Activated CD4-positive, alpha-beta memory T cell treated with anti-CD3 and anti-CD28 coated beads for 36 hours (primary cell): ENCODE measurements around the gene CLBA1. TPM values are rescaled to one million over a fixed set of nuclear protein-coding genes. Genes with fewer than 3 reads are reported as not detected.

ENCODE experiments used
- CTCF ChIA-PET: fragments of 350-600 bp; sonication (Branson Sonifier 250); formaldehyde crosslinking; loops from one replicate; lab custom pipeline; 2021; ENCODE audit warnings: antibody characterized with exemption, inconsistent platforms; lab: Charles Lee
- POLR2A ChIA-PET: fragments of 350-600 bp; sonication (Branson Sonifier 250); formaldehyde crosslinking; loops from one replicate; lab custom pipeline; 2021; ENCODE audit warnings: antibody characterized with exemption; lab: Charles Lee
- DNase-seq: peaks from one replicate; pipeline ENCODE4 v3.0.0-alpha.2; 2020
- H3K27ac Mint-ChIP-seq: one replicate; pipeline ENCODE4 v1.8.0; 2021; ENCODE audit warnings: mixed read lengths
- H3K27me3 Mint-ChIP-seq: one replicate; pipeline ENCODE4 v1.8.0; 2021; ENCODE audit warnings: mixed read lengths
- H3K36me3 Mint-ChIP-seq: one replicate; pipeline ENCODE4 v1.8.0; 2021; ENCODE audit warnings: mixed read lengths
- H3K4me1 Mint-ChIP-seq: one replicate; pipeline ENCODE4 v1.8.0; 2021; ENCODE audit warnings: low read depth, mixed read lengths
- H3K4me3 Mint-ChIP-seq: one replicate; pipeline ENCODE4 v1.8.0; 2021; ENCODE audit warnings: mild to moderate bottlenecking, mixed read lengths
- H3K9me3 Mint-ChIP-seq: one replicate; pipeline ENCODE4 v1.8.0; 2021; ENCODE audit warnings: mixed read lengths
- intact Hi-C: fragments of 100-400 bp; cut with micrococcal nuclease; formaldehyde crosslinking; loops from one replicate; pipeline ENCODE4 v1.15.1; 2023
- total RNA-seq, 2 experiments: library from RNA; stranded (reverse); gene quantifications; one replicate each; pipeline ENCODE4 v1.2.3, GENCODE V29; 2021

Gene CLBA1
- total RNA-seq = 1 to 10 TPM in 1 of 2 experiments, under 1 TPM in 1; 0.78 to 1.2 TPM

DNA sequence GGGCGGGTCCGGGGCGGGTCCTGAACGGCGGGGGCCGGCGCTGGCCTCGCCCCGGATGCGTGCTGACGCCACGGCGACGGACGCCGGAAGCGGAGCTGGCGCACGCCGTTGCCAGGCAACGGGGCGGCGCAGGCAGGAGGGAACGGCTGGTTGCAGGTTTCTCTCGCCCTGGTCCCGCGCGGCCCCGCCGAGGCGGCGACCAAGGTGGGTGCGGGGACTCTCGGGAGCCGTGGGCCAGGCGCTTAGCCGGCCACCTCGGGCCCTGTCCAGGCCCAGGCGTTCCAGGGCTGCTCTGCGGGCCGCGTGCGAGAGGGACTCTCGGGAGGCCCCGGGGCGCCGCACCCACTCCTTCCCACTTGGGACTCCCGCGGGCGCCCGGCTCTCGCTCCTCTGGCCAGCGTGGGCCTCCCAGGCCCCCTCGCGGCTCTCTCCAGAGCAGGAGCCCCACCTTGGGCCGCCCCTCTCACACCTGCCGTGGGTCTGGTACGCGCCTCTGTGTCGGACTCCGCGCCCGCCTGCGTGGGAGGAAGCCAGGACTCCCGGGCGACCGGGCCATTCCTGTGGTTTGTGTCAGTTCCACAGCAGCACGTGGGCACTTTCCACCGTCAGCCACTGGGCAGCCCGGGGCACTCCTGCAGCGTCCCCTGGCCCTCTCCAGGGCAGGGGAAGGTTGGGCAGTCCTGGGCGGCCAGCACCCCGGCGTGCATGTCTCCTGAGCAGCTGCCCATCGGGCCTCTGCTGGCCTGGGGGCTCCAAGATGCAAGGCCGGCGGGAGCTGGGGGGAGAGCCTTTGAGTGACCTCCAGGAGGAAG is at the start of gene CLBA1:
Gene CLBA1 (plus strand): TSS at position 114 of the 812 bp plus-strand sequence. CDS start 644 bp downstream, at position 758.
- no peaks in the 10 kb centered on the region for H3K9me3 Mint-ChIP-seq

DNA sequence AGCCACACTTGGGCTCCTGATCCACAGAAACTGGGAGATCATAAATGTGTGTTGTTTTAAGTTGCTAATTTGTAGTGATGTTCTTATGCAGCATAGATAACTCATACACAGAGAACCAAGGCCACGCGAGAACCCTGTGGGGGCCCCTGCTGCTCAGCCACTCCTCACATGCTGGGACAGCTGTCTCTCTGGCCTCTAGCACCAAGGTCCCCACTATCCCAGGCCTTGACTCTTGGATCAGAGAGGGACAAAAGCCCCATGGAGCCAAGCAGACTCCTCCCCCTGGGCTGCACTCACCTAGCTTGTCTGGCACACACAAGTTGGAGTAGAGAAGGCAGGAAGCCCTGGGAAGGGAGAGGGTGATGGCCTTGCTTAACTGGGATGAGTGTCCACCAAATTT is 49.6 kb upstream of the CLBA1 start:
- no peaks in the 10 kb centered on the region for H3K36me3 Mint-ChIP-seq
- DNase-seq = no peak
- ChIA-PET CTCF (interaction anchor here (0.7 kb wide), 1 partner anchor 109 kb away, joined by 3 read pairs; no protein-coding TSS in a partner anchor), POLR2A (no interaction called here)
- no peak overlapping the region for H3K4me3 Mint-ChIP-seq
- H3K9me3 Mint-ChIP-seq = no peaks in the 10 kb centered on the region
- no peaks in the 10 kb centered on the region for H3K4me1 Mint-ChIP-seq
- intact Hi-C loops = no loop called here
- H3K27me3 Mint-ChIP-seq = peaks cover 11% of the 10 kb centered on the region
- no peak overlapping the region for H3K27ac Mint-ChIP-seq

More for the DNA sequence above, at the start of gene CLBA1:
- intact Hi-C loops = no loop called here
- peak within 1 kb of the TSS; percentile 59 for H3K4me3 Mint-ChIP-seq
- peaks cover 9% of the 10 kb centered on the region for H3K4me1 Mint-ChIP-seq
- H3K27ac Mint-ChIP-seq = no peak within 1 kb of the TSS
- H3K27me3 Mint-ChIP-seq = peaks cover 2% of the 10 kb centered on the region
- POLR2A ChIA-PET = interaction anchor here (2.9 kb wide), 1 partner anchor 34 kb away, joined by 18 read pairs; the partner anchor contains the start of gene CDCA4
- no peaks in the 10 kb centered on the region for H3K36me3 Mint-ChIP-seq
- DNase-seq = peak; percentile 91
- CTCF ChIA-PET = interaction anchor here (0.6 to 3.1 kb wide), 6 partner anchors 10 to 90 kb away, joined by 3 to 20 read pairs (median 4); no protein-coding TSS in a partner anchor

DNA sequence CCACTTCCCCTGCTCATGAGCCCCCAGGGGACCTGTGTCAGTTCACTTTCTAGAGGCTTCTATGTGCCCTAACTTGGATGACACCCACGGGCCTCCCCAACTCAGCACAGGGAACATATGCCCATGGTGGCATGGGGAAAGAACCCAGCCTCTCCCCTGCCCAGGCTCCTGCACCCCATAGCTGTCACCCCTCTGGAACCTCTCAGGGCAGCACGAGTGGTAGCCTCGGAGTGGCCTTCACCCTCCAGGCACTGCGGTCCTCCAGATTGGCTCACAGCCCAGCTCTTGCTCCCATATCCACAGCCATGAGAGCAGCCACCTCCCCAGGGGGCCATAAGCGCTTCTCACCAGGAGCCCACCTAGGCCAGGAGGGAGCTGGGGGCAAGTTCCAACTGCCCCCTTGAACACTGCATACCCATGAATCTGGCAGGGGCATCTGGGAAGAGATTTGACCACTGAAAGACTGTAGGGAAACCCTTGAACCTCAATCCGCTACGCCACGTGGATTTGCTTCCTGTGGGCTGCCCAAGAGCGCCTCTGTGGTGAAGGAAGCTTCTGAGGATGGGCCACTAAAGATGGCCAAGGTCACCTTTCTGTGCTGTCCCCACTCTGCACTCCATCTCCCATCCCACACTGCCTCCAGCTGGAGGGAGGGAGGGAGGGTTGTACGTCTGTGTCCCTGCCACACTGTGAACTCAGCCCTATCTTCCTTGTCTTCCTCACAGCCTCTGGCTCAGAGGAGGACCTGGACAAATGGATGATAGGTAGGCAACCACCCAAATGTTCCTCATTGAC is 49.0 kb upstream of the CLBA1 start:
- ChIA-PET POLR2A (no interaction called here), CTCF (no interaction called here)
- intact Hi-C loops = no loop called here
- Mint-ChIP-seq H3K4me1 (no peaks in the 10 kb centered on the region), H3K4me3 (no peak overlapping the region), H3K9me3 (no peaks in the 10 kb centered on the region), H3K36me3 (no peaks in the 10 kb centered on the region), H3K27ac (no peak overlapping the region), H3K27me3 (peaks cover 11% of the 10 kb centered on the region)
- DNase-seq = no peak

DNA sequence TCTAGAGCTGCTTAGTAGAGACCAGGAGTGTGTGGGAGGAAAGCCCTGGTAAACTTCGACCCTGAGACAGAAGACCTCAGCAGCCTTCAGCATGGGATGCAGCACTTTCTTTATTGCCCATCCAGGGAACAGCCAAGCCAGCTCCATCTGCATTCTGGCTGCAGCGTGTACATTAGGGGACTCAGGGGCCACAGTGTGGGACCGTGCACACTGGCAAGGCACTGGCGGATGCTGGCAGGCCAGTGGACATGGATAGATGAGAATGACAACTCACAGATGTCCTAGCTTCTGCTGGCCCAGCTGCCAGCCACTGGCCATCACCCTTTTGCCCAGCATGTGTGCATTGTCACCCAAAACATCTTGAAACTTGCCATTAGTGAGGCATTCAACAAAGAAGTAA is 48.4 kb upstream of the CLBA1 start:
- Mint-ChIP-seq H3K4me1 (no peaks in the 10 kb centered on the region), H3K27ac (no peak overlapping the region), H3K9me3 (no peaks in the 10 kb centered on the region), H3K4me3 (no peak overlapping the region), H3K36me3 (no peaks in the 10 kb centered on the region), H3K27me3 (peaks cover 11% of the 10 kb centered on the region)
- intact Hi-C loops = no loop called here
- ChIA-PET POLR2A (no interaction called here), CTCF (no interaction called here)
- no peak for DNase-seq

DNA sequence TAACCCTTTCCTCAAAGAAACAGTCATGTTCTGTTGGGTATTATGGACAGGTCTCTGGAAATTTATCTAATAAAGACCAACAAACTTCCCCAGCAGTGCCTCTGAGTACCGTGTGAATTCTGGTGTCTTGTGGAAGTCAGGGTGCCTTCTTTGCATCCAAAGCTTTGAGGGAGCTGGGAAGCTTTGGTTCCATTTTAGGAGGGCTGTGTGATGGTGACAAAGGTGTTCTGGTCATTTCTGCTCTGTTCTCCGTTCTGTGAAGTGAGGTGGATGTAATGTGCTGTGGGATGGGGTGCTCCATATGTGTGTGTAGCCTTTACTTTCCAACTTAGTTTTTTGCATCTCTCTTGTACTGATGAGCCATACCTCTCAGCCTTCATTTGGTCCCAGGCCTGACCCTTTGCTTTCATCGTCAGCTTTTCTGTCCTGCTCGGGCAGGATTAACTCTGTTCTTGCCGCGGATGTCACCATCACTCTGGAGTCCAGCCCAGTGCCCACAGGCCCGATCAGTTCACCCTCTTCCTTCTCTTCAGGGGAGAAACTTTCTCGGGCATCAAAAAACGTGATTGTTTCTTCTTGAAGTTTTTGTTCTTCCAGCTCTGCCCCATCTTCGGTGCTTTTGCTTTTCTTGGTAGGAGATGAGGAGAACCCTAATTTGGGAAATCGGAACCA is 47.8 kb upstream of the CLBA1 start:
- Mint-ChIP-seq H3K36me3 (no peaks in the 10 kb centered on the region), H3K27me3 (peaks cover 11% of the 10 kb centered on the region), H3K9me3 (no peaks in the 10 kb centered on the region), H3K27ac (no peak overlapping the region), H3K4me3 (no peak overlapping the region), H3K4me1 (no peaks in the 10 kb centered on the region)
- intact Hi-C loops = no loop called here
- ChIA-PET CTCF (no interaction called here), POLR2A (no interaction called here)
- no peak for DNase-seq

DNA sequence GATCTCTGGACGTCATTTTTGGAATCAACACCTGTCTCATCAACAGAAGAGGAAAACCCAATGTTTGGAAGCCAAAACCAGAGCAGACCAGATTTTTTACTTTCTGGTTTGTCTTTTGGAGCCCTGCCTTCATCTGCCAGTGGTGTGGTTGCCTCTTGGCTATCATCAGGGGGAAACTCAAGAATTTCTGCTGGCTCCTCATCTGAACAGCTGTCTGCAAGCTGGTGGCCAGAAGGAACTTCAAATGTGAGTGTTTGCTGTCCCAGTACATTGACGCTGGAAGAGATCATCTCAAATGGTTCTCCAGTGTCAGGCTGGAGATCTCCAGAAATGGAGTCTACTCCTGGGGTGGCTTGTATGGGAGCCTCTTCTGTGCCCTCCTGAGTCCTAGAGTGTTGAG is 47.2 kb upstream of the CLBA1 start:
- H3K27me3 Mint-ChIP-seq = peaks cover 11% of the 10 kb centered on the region
- CTCF ChIA-PET = no interaction called here

DNA sequence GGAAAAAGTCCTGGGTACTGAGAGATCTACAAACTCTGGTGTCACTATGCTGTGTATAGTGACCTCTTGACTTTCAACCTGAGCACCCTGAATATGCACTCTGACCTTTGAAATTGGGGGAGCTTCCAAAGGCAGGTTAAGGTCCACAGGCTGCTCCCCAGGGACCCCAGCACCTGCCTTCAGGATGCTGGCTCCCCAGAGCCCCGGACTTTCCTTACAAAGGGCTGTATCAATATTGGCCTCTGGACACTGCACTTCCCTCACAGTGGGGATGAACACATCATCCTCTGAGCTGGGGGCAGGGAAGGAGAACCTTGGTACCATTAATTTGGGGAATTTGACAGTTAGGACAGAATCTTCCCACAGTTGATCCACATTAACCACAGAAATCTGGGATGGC is 46.6 kb upstream of the CLBA1 start:
- DNase-seq = no peak
- Mint-ChIP-seq H3K27me3 (peaks cover 11% of the 10 kb centered on the region), H3K9me3 (no peaks in the 10 kb centered on the region), H3K36me3 (no peaks in the 10 kb centered on the region), H3K27ac (no peak overlapping the region), H3K4me1 (no peaks in the 10 kb centered on the region), H3K4me3 (no peak overlapping the region)
- ChIA-PET CTCF (no interaction called here), POLR2A (no interaction called here)
- intact Hi-C loops = no loop called here

More for the DNA sequence above, 47.2 kb upstream of the CLBA1 start:
- no peak for DNase-seq
- POLR2A ChIA-PET = no interaction called here
- Mint-ChIP-seq H3K4me3 (no peak overlapping the region), H3K9me3 (no peaks in the 10 kb centered on the region), H3K27ac (no peak overlapping the region), H3K4me1 (no peaks in the 10 kb centered on the region), H3K36me3 (no peaks in the 10 kb centered on the region)
- intact Hi-C loops = no loop called here

DNA sequence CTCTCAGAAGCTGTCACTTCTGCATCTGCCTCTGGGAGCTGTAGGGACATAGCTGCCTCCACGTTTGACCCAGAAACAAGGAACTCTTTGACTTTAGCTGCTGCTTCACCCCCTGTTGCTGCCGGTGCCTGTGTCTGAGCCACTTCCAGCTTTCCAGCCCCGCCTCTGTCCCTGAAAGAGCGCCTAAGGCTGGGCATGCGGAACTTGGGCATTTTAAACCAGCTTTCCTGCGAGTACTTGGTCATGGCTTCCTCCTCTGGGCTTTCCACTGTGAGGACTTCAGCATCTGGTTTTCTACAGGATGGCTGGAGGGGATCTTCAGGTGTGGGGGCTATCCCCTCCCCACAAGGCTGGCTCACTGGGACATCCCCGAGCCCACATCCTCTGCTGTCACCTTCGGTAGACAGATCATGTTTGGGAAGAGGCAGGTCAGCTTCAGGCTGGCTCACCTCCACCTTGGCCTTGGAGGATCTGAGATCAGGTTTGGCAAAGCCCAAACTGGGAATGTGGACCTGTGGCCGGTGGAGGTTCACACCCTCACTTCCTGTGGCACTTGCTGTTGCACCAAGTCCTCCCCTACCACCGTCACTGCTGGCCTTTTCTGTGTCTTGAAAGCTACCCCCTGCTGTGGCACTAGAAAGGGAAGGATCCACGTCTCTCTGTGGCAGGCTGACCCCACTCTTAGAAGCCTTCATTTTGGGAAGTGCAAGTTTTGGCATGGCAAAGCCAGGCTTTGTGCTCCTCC is 45.8 kb upstream of the CLBA1 start:
- Mint-ChIP-seq H3K4me1 (no peaks in the 10 kb centered on the region), H3K36me3 (no peaks in the 10 kb centered on the region), H3K27ac (no peak overlapping the region), H3K27me3 (peaks cover 4% of the 10 kb centered on the region), H3K4me3 (no peak overlapping the region), H3K9me3 (no peaks in the 10 kb centered on the region)
- POLR2A ChIA-PET = no interaction called here
- no peak for DNase-seq
- CTCF ChIA-PET = no interaction called here
- intact Hi-C loops = no loop called here

DNA sequence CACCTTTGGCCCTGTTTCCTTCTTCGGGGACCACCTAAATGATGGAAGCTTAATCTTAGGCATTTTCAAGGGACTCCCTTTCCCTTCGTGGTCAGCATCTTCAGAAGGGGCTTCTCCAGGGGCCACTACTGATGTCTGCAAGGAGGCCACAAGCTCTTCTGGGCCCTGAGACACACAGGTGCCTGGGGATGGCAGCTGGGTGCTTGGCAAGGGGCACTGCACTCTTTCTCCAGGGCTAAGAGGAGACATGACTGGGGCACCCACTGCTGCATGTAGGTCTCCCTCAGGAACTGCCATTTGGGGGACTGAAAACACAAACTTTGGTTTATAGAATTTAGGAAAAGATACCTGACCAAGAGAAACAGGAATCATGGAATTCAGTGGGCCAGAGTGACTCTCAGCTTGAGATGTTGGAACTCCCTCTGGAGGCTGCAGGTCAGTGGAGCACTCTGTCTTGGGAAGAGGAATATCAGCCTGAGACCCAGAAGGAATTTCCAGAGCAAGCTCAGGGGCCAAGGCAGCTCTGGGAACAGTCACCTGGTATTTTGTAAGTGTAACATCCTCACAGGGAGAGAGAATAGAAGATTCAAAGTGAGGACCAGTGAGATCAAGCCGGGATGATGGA is 45.0 kb upstream of the CLBA1 start:
- intact Hi-C loops = no loop called here
- no peaks in the 10 kb centered on the region for H3K36me3 Mint-ChIP-seq
- POLR2A ChIA-PET = no interaction called here
- no peak overlapping the region for H3K27ac Mint-ChIP-seq
- DNase-seq = no peak
- no peaks in the 10 kb centered on the region for H3K9me3 Mint-ChIP-seq
- H3K27me3 Mint-ChIP-seq = peaks cover 4% of the 10 kb centered on the region
- CTCF ChIA-PET = no interaction called here
- H3K4me1 Mint-ChIP-seq = no peaks in the 10 kb centered on the region
- H3K4me3 Mint-ChIP-seq = no peak overlapping the region

DNA sequence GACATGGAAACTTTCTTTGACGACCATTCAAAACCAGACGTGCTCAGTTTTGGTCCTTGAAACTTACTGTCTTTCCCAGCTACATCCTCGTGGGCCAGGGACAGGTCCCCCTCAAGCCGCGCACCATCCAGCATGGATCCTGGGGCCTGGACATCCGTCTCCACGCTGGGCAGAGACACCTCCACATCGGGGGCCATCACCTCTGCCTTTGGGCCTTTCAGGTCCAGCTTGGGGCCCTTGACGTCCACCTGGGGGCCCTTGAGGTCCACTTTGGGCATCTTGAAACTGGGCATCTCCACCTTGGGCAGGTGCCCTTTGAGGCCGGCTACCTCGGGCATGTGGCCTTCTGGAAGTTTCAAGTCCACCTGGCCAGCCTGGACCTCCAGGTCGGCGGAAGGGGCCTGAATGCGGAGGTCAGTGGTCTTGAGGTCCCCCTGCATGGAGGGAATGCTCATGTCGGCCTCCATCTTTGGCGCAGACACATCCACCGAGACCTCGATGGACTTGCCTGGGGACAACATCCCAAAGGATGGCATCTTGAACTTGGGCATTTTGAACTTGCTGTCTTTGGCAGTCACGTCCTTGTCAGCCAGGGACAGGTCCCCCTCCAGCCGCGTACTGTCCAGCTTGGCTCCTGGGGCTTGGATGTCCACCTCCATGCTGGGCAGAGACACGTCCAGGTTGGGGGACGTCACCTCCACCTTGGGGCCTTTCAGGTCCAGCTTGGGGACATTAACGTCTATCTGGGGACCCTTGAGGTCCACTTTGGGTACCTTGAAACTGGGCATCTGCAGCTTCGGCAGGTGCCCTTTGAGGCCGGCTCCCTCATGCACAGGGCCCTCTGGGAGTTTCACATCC is 43.9 kb upstream of the CLBA1 start:
- Mint-ChIP-seq H3K4me1 (no peaks in the 10 kb centered on the region), H3K4me3 (no peak overlapping the region), H3K36me3 (no peaks in the 10 kb centered on the region)

More for the DNA sequence above, 43.9 kb upstream of the CLBA1 start:
- Mint-ChIP-seq H3K9me3 (no peaks in the 10 kb centered on the region), H3K27me3 (peaks cover 4% of the 10 kb centered on the region), H3K27ac (no peak overlapping the region)
- CTCF ChIA-PET = interaction anchor here (1.1 kb wide), 1 partner anchor 8 kb away, joined by 3 read pairs; no protein-coding TSS in a partner anchor
- POLR2A ChIA-PET = no interaction called here
- intact Hi-C loops = no loop called here
- DNase-seq = no peak
